B cell (primary cell): ENCODE results near the gene ISOC2.

Experiments
- CTCF ChIP-seq: fragments of 200-600 bp; IDR thresholded peaks from one replicate; pipeline ENCODE4 v1.8.0; 2022; ENCODE audit warnings: antibody characterized with exemption, mild to moderate bottlenecking
- EZH2 ChIP-seq: IDR thresholded peaks from 2 replicates; pipeline ENCODE4 v1.6.1; 2012; ENCODE audit warnings: borderline replicate concordance, low read depth, mild to moderate bottlenecking, moderate library complexity, low read length; ENCODE audit not compliant: insufficient read depth, poor library complexity, severe bottlenecking

- TF ChIP-seq CTCF = no peak
- no peak for TF ChIP-seq EZH2
Measured at GRCh38 chr19:55407800-55408532, 53.5 kb downstream of the ISOC2 start.
